A375 (cell line): ENCODE measurements around the gene CPNE1. TPM values are rescaled to one million over a fixed set of nuclear protein-coding genes. Genes with fewer than 3 reads are reported as not detected.

ENCODE experiments used
- small RNA-seq: library from RNA; depleted of rRNA; stranded (forward); fragments of <200 nt; gene quantifications from one replicate; pipeline ENCODE3, GENCODE V24; 2014
- total RNA-seq: library from RNA; depleted of rRNA; stranded (reverse); fragments of >200 nt; shearing (Covaris generic); gene quantifications from 2 replicates; pipeline ENCODE4 v1.2.3, GENCODE V29; 2014; rRNA removed

Gene CPNE1
- 119 and 139 TPM in 2 replicates for total RNA-seq

GRCh38 chr20:35664466-35665206, at the start of gene CPNE1, which contains the start of gene RBM12:
CPNE1 (minus strand) TSS chr20:35664900; CDS start chr20:35632923, 31,977 bp downstream.
RBM12 (minus strand) TSS chr20:35664900; CDS start chr20:35655322, 9,578 bp downstream.

DNA sequence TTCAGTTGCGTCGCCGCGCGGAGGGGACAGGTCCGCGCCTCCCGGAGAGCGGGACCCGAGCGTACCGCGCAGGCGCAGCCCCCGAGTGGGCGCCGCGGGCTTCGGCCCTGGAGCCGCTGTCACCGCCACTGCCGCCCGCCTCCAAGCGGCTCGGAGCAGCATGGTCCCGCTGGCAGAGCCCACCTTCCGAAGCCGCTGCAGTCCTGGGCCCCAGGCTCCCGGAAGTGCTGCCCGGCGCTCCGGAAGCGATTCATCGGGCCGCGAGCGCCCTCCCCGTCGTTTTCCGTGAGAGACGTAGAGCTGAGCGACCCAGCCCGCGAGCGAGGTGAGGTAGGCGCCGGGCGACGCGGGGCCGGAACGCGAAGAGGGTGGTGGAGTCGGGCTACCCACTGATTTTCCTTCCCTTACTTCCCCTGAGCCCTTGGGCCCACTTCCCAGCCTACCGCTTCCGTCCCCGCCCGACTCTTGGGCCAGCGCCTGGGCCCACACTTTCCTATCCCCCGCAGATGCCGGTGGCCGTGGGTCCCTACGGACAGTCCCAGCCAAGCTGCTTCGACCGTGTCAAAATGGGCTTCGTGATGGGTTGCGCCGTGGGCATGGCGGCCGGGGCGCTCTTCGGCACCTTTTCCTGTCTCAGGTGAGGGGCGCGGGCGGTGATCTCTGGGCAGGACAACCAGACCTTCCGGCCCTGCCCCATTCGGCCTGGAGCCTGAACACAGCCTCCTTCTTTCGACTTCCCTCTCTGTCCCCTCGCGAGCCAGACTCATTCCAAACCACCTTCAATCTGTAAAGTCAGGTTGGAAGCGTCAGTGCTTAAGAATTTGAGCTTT, 34.6 kb upstream of the CPNE1 start, which contains the start of the genes NFS1 and ROMO1:
Gene NFS1 (minus strand): TSS at position 226 of the 830 bp plus-strand sequence. CDS start 64 bp downstream, at position 162.
Gene ROMO1 (plus strand): TSS at position 279 of the 830 bp plus-strand sequence. CDS start 228 bp downstream, at position 507.

DNA sequence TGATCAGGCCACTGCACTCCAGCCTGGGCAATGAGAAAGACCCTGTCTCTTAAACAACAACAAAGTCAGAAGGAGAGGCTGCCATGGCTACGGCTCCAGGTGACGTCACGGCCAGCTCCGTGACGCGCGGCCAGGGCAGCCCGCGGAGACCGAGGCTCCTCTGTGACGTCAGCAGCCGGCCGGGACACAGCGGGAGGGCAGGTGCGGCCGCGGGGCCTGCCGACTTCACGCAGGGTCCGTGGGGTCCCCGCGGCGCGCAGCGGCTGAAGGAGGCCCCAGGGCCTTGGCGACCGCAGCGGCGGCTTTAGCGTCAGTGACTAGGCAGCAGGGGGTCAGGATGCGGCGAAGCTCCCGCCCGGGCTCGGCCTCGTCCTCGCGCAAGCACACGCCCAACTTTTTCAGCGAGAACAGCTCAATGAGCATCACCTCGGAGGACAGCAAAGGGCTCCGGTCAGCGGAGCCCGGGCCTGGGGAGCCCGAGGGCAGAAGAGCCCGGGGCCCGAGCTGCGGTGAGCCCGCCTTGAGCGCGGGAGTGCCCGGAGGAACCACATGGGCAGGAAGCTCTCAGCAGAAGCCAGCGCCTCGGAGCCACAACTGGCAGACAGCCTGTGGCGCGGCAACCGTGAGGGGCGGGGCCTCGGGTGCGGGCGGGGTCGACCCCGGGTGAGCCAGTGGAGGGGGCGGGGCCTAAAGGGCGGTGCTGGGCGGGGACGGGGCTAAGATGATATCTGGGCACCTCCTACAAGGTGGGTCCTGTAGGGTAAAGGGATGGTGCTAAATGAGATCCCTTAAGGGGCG, 48.8 kb downstream of the CPNE1 start, which contains the start of gene SPAG4:
Gene SPAG4 (plus strand): TSS at position 163 of the 798 bp plus-strand sequence. CDS start 175 bp downstream, at position 338.

Small RNA genes lying within 50 kb of the gene (small RNA-seq; reads per million reads assigned to genes)
- gene RNU6-759P = not detected
- gene RPL37P1 = not detected

Other genes starting within 250 kb of the CPNE1 start
- not detected in 2 replicates for gene GDF5, start 226.7 kb downstream of the CPNE1 start, total RNA-seq
- 68.4 and 75.5 TPM in 2 replicates for gene CEP250, start 209.3 kb downstream of the CPNE1 start, total RNA-seq
- not detected in 2 replicates for gene C20orf173, start 135.2 kb downstream of the CPNE1 start, total RNA-seq
- gene ERGIC3, start 122.8 kb downstream of the CPNE1 start, total RNA-seq = 269 and 273 TPM in 2 replicates
- gene SPAG4, start 49.1 kb downstream of the CPNE1 start, total RNA-seq = 11.2 and 13.6 TPM in 2 replicates
- gene RBM12, start within 50 bp of the CPNE1 start, total RNA-seq = 61.0 and 75.9 TPM in 2 replicates
- 91.6 and 105 TPM in 2 replicates for gene NFS1, start 34.5 kb upstream of the CPNE1 start, total RNA-seq
- gene ROMO1, start 34.5 kb upstream of the CPNE1 start, total RNA-seq = 663 and 700 TPM in 2 replicates
- 428 and 487 TPM in 2 replicates for gene RBM39, start 77.4 kb upstream of the CPNE1 start, total RNA-seq
- gene PHF20, start 107.1 kb upstream of the CPNE1 start, total RNA-seq = 40.2 and 45.5 TPM in 2 replicates